Vagina (tissue), 2 donors: ENCODE measurements around the gene ARFGAP3. TPM values are rescaled to one million over a fixed set of nuclear protein-coding genes. Genes with fewer than 3 reads are reported as not detected.
A peak's percentile ranks its signal among the peaks of the same experiment; 100 is the strongest.

Source experiments
- DNase-seq, 2 donors: peaks; one replicate each; pipeline ENCODE4 v3.0.0-alpha.2; 2017; ENCODE audit errors: extremely low spot score in 2 of 2
- H3K27ac ChIP-seq: fragments of 200-600 bp; sonication (generic); one replicate; pipeline ENCODE4 v1.5.1; 2019
- H3K27me3 ChIP-seq: fragments of 200-600 bp; sonication (generic); one replicate; pipeline ENCODE4 v1.5.1; 2019
- H3K36me3 ChIP-seq, 2 donors: fragments of 200-600 bp; sonication (generic); one replicate each; pipeline ENCODE4 v1.5.1; 2017 to 2019
- H3K4me1 ChIP-seq: fragments of 200-600 bp; sonication (generic); one replicate; pipeline ENCODE4 v1.5.1; 2019
- H3K4me3 ChIP-seq, 2 donors: fragments of 200-600 bp; sonication (generic); 1 replicate in 1 of 2; 2 replicates in 1 of 2; pipeline ENCODE4 v1.5.1; 2016 to 2019
- H3K9me3 ChIP-seq: fragments of 200-600 bp; sonication (generic); one replicate; pipeline ENCODE4 v1.5.1; 2019
- POLR2A ChIP-seq, 2 donors: fragments of 450-650 bp; IDR thresholded peaks; one replicate each; pipeline ENCODE4 v1.6.1; 2017; ENCODE audit warnings: antibody characterized with exemption in 2 of 2, mild to moderate bottlenecking in 2 of 2, moderate library complexity in 2 of 2
- POLR2AphosphoS5 ChIP-seq, 2 donors: sonication (generic); formaldehyde crosslinking; IDR thresholded peaks; one replicate each; pipeline ENCODE4 v1.9.0; 2017; ENCODE audit warnings: antibody characterized with exemption in 2 of 2, mild to moderate bottlenecking in 2 of 2, low read depth in 1 of 2; ENCODE audit not compliant: insufficient read depth in 1 of 2
- intact Hi-C: fragments of 100-400 bp; cut with DNase I; formaldehyde crosslinking; loops from one replicate; pipeline ENCODE4 v1.15.1; 2023
- total RNA-seq: library from RNA; depleted of rRNA; stranded (reverse); fragments of >200 nt; gene quantifications from one replicate; pipeline ENCODE4 v1.2.3, GENCODE V29; 2016
- TF ChIP-seq, protein P1 (sequence below), 3 experiments: fragments of 450-650 bp in 2 of 3; fragments of 200-600 bp in 1 of 3; sonication (generic) in 1 of 3; IDR thresholded peaks; one replicate each; pipeline ENCODE4 v1.5.1; 2017 to 2019; ENCODE audit warnings: antibody characterized with exemption in 3 of 3, mild to moderate bottlenecking in 2 of 3, moderate library complexity in 2 of 3

ARFGAP3 gene
- total RNA-seq, 1 donor from 2014 or later = 28.0 TPM

DNA sequence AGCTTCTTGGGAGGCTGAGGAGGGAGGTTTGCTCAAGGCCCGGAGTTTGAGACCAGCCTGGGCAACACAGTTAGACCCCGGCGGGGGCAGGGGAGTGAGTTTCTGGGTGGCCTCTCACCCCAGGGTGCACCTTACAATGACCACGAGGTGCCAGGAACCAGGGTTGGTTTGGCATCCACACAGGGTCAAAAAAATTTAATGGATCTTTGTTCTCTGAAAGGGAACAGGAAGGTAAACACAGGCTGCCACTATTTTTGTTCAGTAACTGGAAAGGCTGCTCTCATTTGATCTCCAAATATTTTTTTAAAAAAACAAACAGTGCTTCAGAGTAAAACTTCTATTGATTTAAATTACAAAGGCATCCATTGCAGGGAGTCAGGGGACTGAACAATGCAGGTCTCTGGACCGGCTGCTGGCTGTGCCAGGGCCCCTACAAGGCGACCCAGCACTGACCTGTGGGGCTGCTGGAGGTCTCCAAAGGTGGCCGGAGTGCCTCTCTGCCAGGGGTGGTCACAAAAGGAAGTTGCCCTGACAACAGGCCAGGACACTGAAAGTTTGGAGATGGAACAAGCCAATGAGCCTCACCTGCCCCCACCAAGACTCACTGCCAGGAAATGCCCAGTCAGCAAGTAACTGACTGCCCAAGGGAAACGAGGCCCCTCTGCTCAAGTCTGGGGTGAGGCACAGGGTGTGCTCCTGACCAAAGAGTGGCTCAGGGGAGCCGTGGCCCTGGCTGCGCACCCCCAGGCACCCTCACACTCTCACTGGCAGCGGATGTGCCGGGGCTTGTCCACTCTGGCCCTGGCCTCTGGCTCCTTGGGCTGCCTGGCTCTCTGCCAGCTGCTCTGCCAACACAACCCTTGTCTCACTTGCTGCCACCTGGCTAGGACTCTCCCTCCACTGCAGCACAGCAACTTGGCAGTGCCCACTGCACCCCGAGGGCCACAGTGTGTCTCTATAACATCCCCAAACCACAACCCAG, 51.8 kb downstream of the ARFGAP3 start:
- intact Hi-C loops = no loop called here
- Histone ChIP-seq H3K36me3 (peaks cover 0 to 44% of the 10 kb centered on the region in 2 donors), H3K4me3 (no peak overlapping the region), H3K4me1 (peaks cover 12% of the 10 kb centered on the region), H3K9me3 (no peaks in the 10 kb centered on the region), H3K27me3 (no peaks in the 10 kb centered on the region), H3K27ac (peak overlapping the region; percentile 66)
- no peak for TF ChIP-seq POLR2A (IDR thresholded peaks at IDR 0.05)
- TF ChIP-seq, protein P1, sequence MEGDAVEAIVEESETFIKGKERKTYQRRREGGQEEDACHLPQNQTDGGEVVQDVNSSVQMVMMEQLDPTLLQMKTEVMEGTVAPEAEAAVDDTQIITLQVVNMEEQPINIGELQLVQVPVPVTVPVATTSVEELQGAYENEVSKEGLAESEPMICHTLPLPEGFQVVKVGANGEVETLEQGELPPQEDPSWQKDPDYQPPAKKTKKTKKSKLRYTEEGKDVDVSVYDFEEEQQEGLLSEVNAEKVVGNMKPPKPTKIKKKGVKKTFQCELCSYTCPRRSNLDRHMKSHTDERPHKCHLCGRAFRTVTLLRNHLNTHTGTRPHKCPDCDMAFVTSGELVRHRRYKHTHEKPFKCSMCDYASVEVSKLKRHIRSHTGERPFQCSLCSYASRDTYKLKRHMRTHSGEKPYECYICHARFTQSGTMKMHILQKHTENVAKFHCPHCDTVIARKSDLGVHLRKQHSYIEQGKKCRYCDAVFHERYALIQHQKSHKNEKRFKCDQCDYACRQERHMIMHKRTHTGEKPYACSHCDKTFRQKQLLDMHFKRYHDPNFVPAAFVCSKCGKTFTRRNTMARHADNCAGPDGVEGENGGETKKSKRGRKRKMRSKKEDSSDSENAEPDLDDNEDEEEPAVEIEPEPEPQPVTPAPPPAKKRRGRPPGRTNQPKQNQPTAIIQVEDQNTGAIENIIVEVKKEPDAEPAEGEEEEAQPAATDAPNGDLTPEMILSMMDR (IDR thresholded peaks at IDR 0.05) = no peak
- TF ChIP-seq POLR2AphosphoS5 (IDR thresholded peaks at IDR 0.05; ENCODE audit: insufficient read depth in 1 of 2, low read depth in 1 of 2) = peak; percentile 19 to 23
- peak in 1 of 2 donors; percentile 84 for DNase-seq

DNA sequence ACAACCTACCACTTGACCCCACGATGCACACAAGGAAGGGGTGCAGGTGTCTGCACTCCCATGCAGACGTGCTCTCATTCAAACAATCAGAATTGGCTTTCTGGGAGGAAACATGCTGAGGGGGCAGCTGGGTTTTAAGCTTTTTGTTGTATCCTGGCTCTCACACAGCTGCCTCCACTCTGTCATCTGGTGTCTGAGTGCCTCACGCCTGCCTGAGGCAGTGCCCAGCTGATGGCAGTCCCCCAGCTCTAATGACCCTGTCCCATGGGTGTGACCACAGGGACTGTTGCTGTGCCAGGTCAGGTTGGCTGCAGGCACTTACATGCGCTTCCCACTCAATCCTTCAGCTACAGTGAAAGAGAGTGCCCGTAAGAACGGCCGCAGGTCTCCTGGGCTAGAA, 53.7 kb downstream of the ARFGAP3 start:
- Histone ChIP-seq H3K4me3 (no peak overlapping the region), H3K36me3 (peaks cover 0 to 52% of the 10 kb centered on the region in 2 donors), H3K9me3 (no peaks in the 10 kb centered on the region), H3K27ac (no peak overlapping the region), H3K27me3 (no peaks in the 10 kb centered on the region), H3K4me1 (peaks cover 12% of the 10 kb centered on the region)
- intact Hi-C loops = no loop called here
- DNase-seq = no peak
- TF ChIP-seq POLR2AphosphoS5 (IDR thresholded peaks at IDR 0.05; ENCODE audit: insufficient read depth in 1 of 2, low read depth in 1 of 2) (no peak), POLR2A (IDR thresholded peaks at IDR 0.05) (no peak)
- TF ChIP-seq, protein P1 (IDR thresholded peaks at IDR 0.05) = no peak

DNA sequence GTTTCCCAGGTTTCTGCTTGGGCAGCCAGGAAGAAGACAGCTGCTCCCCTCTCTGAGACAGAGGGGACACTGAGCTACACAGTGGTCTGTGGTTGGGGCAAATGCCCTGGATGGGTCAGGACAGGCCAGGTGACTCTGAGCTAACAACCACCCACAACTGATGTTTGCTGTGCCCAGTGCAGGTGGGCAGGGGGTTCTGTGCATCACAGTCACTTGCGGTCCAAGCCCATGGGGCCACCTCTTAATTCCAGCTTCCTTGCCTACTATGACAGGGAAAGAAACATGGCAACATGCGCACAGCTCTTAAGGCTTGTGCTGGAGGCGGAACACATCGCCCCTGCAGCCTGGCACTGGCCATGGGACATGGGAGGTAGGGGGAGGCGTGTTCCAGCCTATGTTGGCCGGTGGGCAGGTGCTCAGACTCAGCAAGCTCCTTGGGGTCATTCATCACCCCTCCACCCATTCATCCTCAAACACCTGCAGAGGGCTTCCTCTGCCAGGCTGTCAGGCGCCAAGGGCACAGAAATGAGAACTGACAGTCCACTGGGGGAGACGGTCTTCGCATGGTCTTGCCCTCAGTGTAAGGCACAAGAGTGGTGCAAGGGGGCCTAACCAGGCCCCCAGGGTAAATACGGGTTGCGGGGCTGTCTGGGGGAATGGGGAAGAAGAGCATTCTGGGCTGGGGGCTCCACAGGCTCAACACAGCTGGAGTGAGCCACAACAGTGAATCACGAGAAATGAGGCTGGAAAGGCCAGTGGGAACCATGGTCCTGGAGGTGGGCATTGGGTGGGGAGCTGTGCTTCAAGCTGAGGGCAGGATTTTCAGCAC, 55.6 kb downstream of the ARFGAP3 start:
- peaks cover 0 to 33% of the 10 kb centered on the region in 2 donors for H3K36me3 ChIP-seq
- H3K9me3 ChIP-seq = no peaks in the 10 kb centered on the region
- H3K4me1 ChIP-seq = peaks cover 12% of the 10 kb centered on the region
- intact Hi-C loops = no loop called here
- no peak overlapping the region for H3K4me3 ChIP-seq
- no peaks in the 10 kb centered on the region for H3K27me3 ChIP-seq
- no peak for DNase-seq
- TF ChIP-seq POLR2AphosphoS5 (IDR thresholded peaks at IDR 0.05; ENCODE audit: insufficient read depth in 1 of 2, low read depth in 1 of 2) (no peak), POLR2A (IDR thresholded peaks at IDR 0.05) (no peak)
- TF ChIP-seq, protein P1 (IDR thresholded peaks at IDR 0.05) = no peak
- H3K27ac ChIP-seq = no peak overlapping the region

DNA sequence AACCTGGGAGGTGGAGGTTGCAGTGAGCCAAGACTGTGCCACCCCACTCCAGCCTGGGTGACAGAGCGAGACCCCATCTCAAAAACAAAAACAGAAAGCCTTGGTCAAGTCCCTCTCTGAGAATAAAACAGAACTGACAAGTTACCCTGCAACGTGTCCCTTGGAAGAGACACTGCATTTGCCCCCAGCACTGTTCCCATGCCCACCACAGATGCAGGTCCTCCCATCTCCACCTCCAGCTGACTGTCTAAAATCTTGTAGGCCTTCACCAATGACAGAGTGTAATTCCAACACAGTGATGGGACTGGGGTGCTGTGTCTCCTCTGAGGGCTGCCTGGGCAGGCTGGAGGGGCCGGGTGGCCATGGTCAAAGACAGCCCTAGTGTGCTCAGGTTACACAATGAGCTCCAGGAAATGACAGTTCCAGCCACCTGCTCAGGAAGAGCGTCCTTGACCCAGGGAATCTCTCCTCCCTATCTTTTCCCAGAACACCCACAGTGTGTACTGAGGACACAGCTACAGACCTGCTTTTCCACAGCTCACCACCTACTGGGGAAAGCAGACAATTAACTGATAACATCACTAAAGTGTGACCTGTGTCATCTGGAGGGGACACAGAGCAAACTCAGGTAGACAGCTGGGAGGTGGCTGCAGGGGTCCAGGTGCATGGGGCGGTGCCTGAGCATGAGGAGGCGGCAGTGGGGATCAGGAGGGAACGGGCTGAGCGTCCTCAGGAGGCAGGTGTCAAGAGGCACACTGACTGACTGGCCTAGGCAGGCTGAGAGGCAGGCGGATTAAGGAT, 56.4 kb downstream of the ARFGAP3 start:
- H3K9me3 ChIP-seq = no peaks in the 10 kb centered on the region
- peaks cover 8% of the 10 kb centered on the region for H3K4me1 ChIP-seq
- TF ChIP-seq, protein P1 (IDR thresholded peaks at IDR 0.05) = no peak
- no peak for TF ChIP-seq POLR2AphosphoS5 (IDR thresholded peaks at IDR 0.05; ENCODE audit: insufficient read depth in 1 of 2, low read depth in 1 of 2)
- no peak for TF ChIP-seq POLR2A (IDR thresholded peaks at IDR 0.05)
- intact Hi-C loops = no loop called here
- H3K27me3 ChIP-seq = no peaks in the 10 kb centered on the region
- H3K4me3 ChIP-seq = no peak overlapping the region
- H3K27ac ChIP-seq = no peak overlapping the region
- H3K36me3 ChIP-seq = peaks cover 0 to 28% of the 10 kb centered on the region in 2 donors
- peak in 1 of 2 donors; percentile 75 for DNase-seq
